Fibroblast of skin of scalp (primary cell): Measurements from ENCODE around the gene DNM1L.

Experiments used
- DNase-seq: peaks from one replicate; pipeline ENCODE4 v3.0.0-alpha.2; 2013

Gene DNM1L

GRCh38 chr12:32757157-32757556, 78.1 kb downstream of the DNM1L start:
- DNase-seq: no peak

DNA sequence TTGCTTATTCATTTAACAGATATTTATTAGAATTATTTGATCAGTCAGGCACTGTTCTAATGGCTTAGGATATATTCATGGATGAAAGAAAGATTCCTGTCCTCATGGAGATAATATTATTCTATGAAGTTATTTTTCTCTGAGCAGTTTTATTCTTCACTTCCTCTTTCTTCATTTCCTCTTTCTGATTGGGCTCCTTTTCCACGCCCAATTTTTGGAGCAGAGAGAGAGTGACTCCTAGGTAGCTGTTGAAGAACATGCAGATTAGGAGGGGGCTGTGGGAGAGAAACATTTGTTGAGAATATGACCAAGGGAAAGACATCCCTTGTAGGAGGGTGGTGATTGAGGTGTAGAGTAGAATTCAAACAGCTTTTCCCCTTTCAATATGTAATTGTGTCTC, 82.6 kb downstream of the DNM1L start:
- DNase-seq: no peak

DNA sequence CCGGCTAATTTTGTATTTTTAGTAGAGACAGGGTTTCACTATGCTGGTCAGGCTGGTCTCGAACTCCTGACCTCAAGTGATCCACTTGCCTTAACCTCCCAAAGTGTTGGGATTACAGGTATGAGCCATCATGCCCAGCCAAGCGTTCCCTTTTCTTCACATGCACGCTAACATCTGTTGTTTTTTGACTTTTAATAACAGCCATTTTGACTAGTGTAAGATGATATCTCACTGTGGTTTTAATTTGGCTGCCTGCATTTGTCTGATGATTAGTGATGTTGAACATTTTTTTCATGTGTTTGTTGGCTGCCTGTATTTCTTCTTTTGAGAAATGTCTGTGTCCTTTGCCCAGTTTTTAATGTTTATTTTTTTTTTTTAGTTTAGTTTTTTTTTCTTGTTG, 86.8 kb downstream of the DNM1L start:
- DNase-seq: no peak

DNA sequence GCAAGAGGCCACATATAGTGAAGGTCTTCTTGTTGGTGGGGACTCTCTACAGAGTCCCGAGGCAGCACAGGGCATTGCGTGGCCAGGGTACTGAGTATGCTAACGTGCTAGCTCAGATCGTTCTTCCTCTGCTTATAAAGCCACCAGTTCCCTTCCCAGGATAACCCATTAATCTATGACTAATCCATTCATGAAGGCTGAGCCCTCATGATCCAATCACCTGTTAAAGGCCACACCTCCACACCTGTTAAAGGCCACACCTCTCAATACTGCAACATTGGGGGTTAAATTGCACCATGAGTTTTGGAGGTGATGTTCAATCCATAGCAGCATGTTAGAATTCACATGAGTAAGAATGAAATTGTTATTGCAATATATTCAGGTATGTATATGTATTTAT, 89.4 kb downstream of the DNM1L start:
- no peak for DNase-seq

DNA sequence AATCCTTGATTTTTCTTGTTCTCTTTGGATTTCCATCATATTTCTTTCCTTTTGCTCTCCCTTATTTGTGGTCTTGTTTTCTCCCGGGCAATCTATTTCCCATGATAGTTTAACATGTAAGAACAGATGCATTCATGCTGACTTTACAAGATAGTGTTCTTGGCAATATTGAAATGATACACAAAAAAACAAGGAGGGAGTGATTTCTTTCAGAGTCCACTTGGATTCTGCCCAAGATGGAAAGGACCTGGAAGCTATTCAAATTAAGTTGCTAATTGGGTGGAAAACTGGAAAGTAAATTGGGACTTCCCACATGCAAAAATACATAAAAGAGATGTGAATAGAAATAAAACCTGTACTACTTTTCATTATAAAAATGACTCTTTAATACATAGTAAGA, 91.0 kb downstream of the DNM1L start:
- no peak for DNase-seq

DNA sequence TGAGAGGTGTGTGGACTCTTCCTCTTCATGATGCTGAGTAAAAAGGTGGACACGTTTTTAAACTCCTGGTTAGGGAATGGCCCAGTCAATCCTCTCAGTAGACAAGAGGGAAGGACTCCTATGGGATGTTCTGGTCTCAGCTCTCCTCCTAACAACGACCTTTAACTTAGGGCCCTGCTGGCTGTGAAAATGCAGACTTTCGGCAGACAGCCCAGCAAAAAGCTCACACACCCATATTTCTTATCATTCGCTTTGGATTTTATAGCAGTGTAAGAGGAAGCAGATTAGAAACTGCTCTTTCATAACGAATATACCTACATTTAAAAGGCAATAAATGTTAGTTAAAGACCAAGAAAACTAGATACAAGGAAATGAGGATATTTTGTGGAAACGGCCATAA, 94.6 kb downstream of the DNM1L start:
- DNase-seq: no peak

GRCh38 chr12:32776258-32776657, 97.2 kb downstream of the DNM1L start:
- no peak for DNase-seq

DNA sequence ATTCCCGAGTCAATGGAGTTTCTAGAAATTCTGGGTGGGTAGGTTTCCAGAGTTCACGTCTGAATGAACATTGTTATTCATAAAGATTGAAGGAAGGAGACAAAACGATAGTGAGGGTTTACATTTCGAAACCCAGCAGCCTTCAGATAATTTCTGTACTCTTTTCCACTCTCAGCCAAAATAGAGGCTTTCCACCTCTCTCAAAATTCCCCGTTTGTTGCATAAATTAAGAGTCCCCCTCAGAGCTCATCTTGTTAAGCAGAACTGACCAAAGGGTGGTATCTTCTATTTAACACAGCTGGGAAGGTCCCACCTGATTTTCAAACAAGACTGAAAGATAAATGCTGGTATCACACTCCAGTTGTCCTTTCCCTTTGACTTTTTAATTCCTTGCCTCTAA, 98.1 kb downstream of the DNM1L start:
- no peak for DNase-seq

DNA sequence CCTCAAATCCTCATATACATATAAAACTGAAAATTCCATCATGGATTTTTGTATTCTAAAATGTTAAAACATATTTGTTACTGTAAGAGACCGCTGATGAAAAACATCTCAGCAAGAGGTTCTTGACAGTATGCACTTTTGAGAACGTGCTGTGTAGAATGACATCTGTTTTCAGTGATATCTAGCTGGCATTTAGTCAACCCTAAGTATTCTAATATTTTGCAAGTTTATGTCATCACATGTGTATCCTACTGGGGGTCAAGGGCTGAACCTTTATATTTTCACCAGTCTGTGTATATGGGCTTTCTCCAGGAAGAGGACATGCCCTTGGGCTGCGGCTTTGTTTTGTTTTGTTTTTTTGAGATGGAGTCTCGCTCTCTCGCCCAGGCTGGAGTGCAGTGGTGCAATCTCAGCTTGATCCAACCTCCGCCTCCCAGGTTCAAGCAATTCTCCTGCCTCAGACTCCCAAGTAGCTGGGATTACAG, 98.6 kb downstream of the DNM1L start:
- DNase-seq: no peak

DNA sequence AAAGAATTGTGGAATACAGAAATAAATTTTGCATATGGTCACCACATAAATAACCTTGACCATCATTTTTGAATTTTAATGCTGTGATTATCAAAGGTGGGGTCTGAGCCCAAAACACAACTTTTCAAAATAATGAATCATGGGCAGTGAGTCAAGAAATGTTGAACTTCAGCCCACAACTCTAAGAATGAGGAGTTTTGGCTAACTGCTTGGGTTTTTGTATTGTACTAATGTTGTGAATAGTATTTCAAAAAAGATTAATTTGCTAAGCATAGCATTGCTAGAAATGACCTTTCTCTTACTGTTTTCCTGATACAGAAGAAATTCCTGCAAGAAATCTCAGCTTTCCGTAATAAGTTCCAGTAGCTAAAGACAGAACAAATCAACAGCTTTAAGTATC, 101.0 kb downstream of the DNM1L start:
- no peak for DNase-seq

DNA sequence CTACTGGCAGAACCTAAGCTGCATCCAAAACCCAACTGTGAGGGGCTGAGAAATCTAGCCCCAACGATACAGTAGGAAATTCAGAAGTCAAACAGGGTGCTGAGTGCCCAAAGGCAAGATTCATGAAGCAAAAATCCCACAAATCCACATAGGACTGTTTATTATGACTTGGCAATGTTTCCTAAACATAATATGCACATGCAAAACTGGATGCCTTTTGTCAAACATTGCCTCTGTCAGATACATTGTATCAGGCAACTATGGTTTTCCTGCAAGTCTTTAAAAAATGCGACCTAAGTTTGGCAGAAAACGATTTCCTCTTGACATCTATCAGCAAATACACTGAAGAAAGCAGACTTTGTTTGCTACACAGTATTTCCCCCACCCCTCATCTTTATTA, 103.9 kb downstream of the DNM1L start:
- no peak for DNase-seq

- no peak for DNase-seq
These were observed 106.5 kb downstream of the DNM1L start for GRCh38 chr12:32785557-32785956.

- no peak for DNase-seq
These were observed 109.3 kb downstream of the DNM1L start for GRCh38 chr12:32788405-32788804.

- DNase-seq: no peak
These were observed 110.3 kb downstream of the DNM1L start for GRCh38 chr12:32789446-32789845.

DNA sequence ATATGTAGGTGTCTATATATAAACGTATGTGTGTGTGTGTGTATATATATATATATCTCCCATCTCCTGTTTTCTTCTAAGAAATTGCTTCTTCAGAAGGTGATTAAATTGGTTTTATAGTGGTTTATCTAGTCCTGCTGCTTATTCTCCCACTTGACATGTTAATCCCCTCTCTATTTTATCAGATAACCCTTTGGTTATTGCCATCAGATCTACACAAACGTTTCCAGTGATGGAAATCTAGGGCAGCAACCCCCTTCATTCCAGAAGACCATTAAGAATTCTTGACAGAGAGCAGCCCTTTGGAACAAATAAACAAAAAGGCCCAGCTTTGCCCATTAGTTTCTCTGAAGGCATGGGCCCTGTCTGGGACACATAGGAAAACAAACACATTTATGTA, 110.8 kb downstream of the DNM1L start:
- DNase-seq: no peak

DNA sequence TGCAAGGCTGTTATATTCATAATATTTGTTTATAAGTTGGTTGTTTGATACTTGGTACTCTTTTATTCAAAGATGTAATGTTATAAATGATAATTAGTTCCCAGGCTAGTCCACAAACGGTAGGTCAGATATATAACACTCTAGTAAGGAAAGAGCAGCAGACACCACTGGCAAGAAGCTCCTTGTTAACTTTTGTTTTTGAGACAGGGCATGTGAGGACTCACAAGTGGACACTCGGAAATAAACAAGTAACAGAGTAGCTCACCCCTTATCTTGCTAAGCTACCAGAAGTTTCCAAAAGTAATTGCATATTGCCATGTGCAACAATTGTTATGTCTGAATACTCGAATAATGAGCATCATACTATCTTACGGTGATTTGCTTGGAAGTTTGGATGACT, 115.2 kb downstream of the DNM1L start:
- no peak for DNase-seq
